CD4-positive, alpha-beta T cell treated with Interleukin-2 at 100 ng/mL for 4 hours (primary cell): ENCODE measurements around the gene P4HA2.

Source experiments
- DNase-seq: peaks from one replicate; pipeline ENCODE4 v3.0.0-alpha.2; 2020; ENCODE audit warnings: low spot score

P4HA2 gene

GRCh38 chr5:132223861-132224260 lies 3.8 kb downstream of the P4HA2 start:
- no peak for DNase-seq

GRCh38 chr5:132222649-132223038 lies 5.0 kb downstream of the P4HA2 start:
- DNase-seq: no peak

GRCh38 chr5:132221781-132222648 lies 5.6 kb downstream of the P4HA2 start:
- DNase-seq: no peak

GRCh38 chr5:132220491-132220890 lies 7.2 kb downstream of the P4HA2 start:
- DNase-seq: no peak

- no peak for DNase-seq
Observed at GRCh38 chr5:132219981-132220380, 7.7 kb downstream of the P4HA2 start.

- no peak for DNase-seq
Observed at GRCh38 chr5:132219289-132219970, 8.2 kb downstream of the P4HA2 start.

- no peak for DNase-seq
Observed at GRCh38 chr5:132218321-132218720, 9.3 kb downstream of the P4HA2 start.

- no peak for DNase-seq
Observed at GRCh38 chr5:132215329-132215728, 12.3 kb downstream of the P4HA2 start.

GRCh38 chr5:132214491-132214890 lies 13.2 kb downstream of the P4HA2 start:
- no peak for DNase-seq

- DNase-seq: no peak
Observed at GRCh38 chr5:132213666-132214065, 14.0 kb downstream of the P4HA2 start.

- no peak for DNase-seq
Observed at GRCh38 chr5:132211787-132212186, 15.9 kb downstream of the P4HA2 start.

- no peak for DNase-seq
Observed at GRCh38 chr5:132210944-132211343, 16.7 kb downstream of the P4HA2 start.

- DNase-seq: no peak
Observed at GRCh38 chr5:132209901-132210545, 17.6 kb downstream of the P4HA2 start.

GRCh38 chr5:132209131-132209530 lies 18.5 kb downstream of the P4HA2 start:
- no peak for DNase-seq

- DNase-seq: no peak
Observed at GRCh38 chr5:132207778-132208177, 19.9 kb downstream of the P4HA2 start.

GRCh38 chr5:132206782-132207181 lies 20.9 kb downstream of the P4HA2 start:
- DNase-seq: no peak

- DNase-seq: no peak
Observed at GRCh38 chr5:132205385-132206125, 22.1 kb downstream of the P4HA2 start.

- no peak for DNase-seq
Observed at GRCh38 chr5:132204371-132205135, 23.1 kb downstream of the P4HA2 start.

- no peak for DNase-seq
Observed at GRCh38 chr5:132203916-132204315, 23.7 kb downstream of the P4HA2 start.

GRCh38 chr5:132203464-132203818 lies 24.2 kb downstream of the P4HA2 start:
- DNase-seq: no peak

GRCh38 chr5:132202711-132203463 lies 24.8 kb downstream of the P4HA2 start:
- no peak for DNase-seq
